RWPE1 (cell line): Measurements from ENCODE around the gene CBX8.

ENCODE experiments used
- CTCF ChIA-PET: fragments of 350-600 bp; sonication (Branson Sonifier 250); formaldehyde crosslinking; extraction: SDS; loops from one replicate; lab custom pipeline; 2021; lab: Yijun Ruan, JAX
- POLR2A ChIA-PET: fragments of 400-600 bp; formaldehyde crosslinking; extraction: SDS; loops from one replicate; lab custom pipeline; 2020; ENCODE audit warnings: antibody characterized with exemption; ENCODE audit not compliant: low non-redundant PET; lab: Yijun Ruan, JAX
- DNase-seq: peaks from one replicate; pipeline ENCODE4 v3.0.0; 2012; ENCODE audit warnings: low spot score
- H3K27ac ChIP-seq: fragments of 450-650 bp; 2 replicates; pipeline ENCODE4 v1.5.1; 2017
- CTCF ChIP-seq: fragments of 450-650 bp; conservative IDR thresholded peaks from 2 replicates; pipeline ENCODE4 v1.5.1; 2017; ENCODE audit warnings: low read depth, mild to moderate bottlenecking

Gene CBX8

GRCh38 chr17:79786930-79787643 lies 9.8 kb downstream of the CBX8 start:
- DNase-seq, result no peak
- ChIA-PET CTCF (no interaction called here), POLR2A (no interaction called here)
- no peak overlapping the region for H3K27ac ChIP-seq
- TF ChIP-seq CTCF, result no peak

- TF ChIP-seq CTCF, result no peak
- no peak overlapping the region for H3K27ac ChIP-seq
- CTCF ChIA-PET, result interaction anchor here (0.6 kb wide), 1 partner anchor 207 kb away, joined by 3 read pairs; no protein-coding TSS in a partner anchor
- no peak for DNase-seq
- POLR2A ChIA-PET, result no interaction called here
Measured at GRCh38 chr17:79785900-79786810, 10.7 kb downstream of the CBX8 start.

GRCh38 chr17:79785017-79785899 lies 11.6 kb downstream of the CBX8 start:
- no peak for TF ChIP-seq CTCF
- CTCF ChIA-PET, result interaction anchor here (0.6 kb wide), 1 partner anchor 208 kb away, joined by 3 read pairs; no protein-coding TSS in a partner anchor
- no peak for DNase-seq
- POLR2A ChIA-PET, result no interaction called here
- H3K27ac ChIP-seq, result no peak overlapping the region

- ChIA-PET POLR2A (no interaction called here), CTCF (no interaction called here)
- DNase-seq, result no peak
- no peak for TF ChIP-seq CTCF
- H3K27ac ChIP-seq, result no peak overlapping the region
Measured at GRCh38 chr17:79784353-79785016, 12.4 kb downstream of the CBX8 start.

- DNase-seq, result no peak
- ChIA-PET CTCF (no interaction called here), POLR2A (no interaction called here)
- H3K27ac ChIP-seq, result no peak overlapping the region
- no peak for TF ChIP-seq CTCF
Measured at GRCh38 chr17:79783891-79784290, 13.0 kb downstream of the CBX8 start.
